Measurements from ENCODE around the gene IL1RAPL2.

- TF ChIP-seq POLR2A (IDR thresholded peaks at IDR 0.05) = no peak
- TF ChIP-seq, protein P1, sequence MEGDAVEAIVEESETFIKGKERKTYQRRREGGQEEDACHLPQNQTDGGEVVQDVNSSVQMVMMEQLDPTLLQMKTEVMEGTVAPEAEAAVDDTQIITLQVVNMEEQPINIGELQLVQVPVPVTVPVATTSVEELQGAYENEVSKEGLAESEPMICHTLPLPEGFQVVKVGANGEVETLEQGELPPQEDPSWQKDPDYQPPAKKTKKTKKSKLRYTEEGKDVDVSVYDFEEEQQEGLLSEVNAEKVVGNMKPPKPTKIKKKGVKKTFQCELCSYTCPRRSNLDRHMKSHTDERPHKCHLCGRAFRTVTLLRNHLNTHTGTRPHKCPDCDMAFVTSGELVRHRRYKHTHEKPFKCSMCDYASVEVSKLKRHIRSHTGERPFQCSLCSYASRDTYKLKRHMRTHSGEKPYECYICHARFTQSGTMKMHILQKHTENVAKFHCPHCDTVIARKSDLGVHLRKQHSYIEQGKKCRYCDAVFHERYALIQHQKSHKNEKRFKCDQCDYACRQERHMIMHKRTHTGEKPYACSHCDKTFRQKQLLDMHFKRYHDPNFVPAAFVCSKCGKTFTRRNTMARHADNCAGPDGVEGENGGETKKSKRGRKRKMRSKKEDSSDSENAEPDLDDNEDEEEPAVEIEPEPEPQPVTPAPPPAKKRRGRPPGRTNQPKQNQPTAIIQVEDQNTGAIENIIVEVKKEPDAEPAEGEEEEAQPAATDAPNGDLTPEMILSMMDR (IDR thresholded peaks at IDR 0.05) = no peak
Observed at GRCh38 chrX:104795804-104796203, 229.8 kb downstream of the IL1RAPL2 start.

Data from thyroid gland (tissue), 4 donors.